Tibial nerve (tissue), 4 donors: ENCODE results near the gene GGT7.

Experiments used
- EP300 ChIP-seq, 2 donors: sonication (generic); formaldehyde crosslinking; IDR thresholded peaks; one replicate each; pipeline ENCODE4 v1.6.1; 2017; ENCODE audit warnings: antibody characterized with exemption in 2 of 2, mild to moderate bottlenecking in 1 of 2
- POLR2A ChIP-seq, 2 donors: fragments of 450-650 bp; IDR thresholded peaks; one replicate each; pipeline ENCODE4 v1.6.1; 2017; ENCODE audit warnings: antibody characterized with exemption in 2 of 2, mild to moderate bottlenecking in 2 of 2, moderate library complexity in 2 of 2
- TF ChIP-seq, protein P1 (sequence below), 5 experiments: fragments of 200-600 bp in 3 of 5; fragments of 450-650 bp in 2 of 5; sonication (generic) in 3 of 5; IDR thresholded peaks; one replicate each; pipeline ENCODE4 v1.5.1; 2016 to 2019; ENCODE audit warnings: antibody characterized with exemption in 5 of 5, mild to moderate bottlenecking in 3 of 5, moderate library complexity in 2 of 5

DNA sequence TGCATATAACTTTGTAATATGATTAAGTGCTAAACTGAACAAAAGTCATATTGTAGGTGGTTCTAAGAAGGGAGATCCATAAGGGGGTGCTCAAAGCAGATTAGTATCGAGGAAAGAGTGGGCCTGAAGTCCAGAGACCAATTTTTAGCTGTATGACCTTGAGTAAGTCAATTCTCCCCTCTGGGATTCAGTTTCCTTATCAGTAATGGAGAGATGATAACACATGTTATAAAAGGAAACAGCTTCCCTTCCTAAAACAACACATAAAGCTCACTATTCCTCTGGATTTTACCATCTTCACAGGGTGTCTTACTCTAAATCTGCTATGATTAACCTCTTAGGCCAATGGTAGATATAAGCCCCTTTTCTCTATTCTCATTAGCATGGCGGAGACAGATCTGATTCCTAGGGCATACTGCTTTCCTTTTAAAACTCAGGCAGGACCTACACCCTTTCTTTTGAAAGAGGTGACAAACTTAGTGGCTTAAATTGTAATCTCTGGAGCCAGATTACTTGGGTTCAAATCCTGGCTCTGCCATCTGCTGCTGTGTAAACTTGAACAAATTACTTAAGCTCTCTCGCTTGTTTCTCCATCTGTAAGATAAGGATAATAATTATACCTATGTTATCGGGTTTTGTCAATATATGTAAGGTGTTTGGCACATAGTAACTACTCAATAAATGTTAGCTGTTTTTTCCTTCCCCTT is 43.2 kb upstream of the GGT7 start:
- TF ChIP-seq, protein P1, sequence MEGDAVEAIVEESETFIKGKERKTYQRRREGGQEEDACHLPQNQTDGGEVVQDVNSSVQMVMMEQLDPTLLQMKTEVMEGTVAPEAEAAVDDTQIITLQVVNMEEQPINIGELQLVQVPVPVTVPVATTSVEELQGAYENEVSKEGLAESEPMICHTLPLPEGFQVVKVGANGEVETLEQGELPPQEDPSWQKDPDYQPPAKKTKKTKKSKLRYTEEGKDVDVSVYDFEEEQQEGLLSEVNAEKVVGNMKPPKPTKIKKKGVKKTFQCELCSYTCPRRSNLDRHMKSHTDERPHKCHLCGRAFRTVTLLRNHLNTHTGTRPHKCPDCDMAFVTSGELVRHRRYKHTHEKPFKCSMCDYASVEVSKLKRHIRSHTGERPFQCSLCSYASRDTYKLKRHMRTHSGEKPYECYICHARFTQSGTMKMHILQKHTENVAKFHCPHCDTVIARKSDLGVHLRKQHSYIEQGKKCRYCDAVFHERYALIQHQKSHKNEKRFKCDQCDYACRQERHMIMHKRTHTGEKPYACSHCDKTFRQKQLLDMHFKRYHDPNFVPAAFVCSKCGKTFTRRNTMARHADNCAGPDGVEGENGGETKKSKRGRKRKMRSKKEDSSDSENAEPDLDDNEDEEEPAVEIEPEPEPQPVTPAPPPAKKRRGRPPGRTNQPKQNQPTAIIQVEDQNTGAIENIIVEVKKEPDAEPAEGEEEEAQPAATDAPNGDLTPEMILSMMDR (IDR thresholded peaks at IDR 0.05): no peak
- no peak for TF ChIP-seq POLR2A (IDR thresholded peaks at IDR 0.05)
- TF ChIP-seq EP300 (IDR thresholded peaks at IDR 0.05): no peak
